Skeletal muscle cell (primary cell): ENCODE data around the gene EXOC4.
"Not testable (repeated sequence)": the region's sequence is repeated elsewhere in the genome, so short reads cannot be mapped to it uniquely, and the experiment has no call there.

ENCODE experiments used
- DNase-seq: peaks from one replicate; pipeline ENCODE4 v3.0.0-alpha.2; 2010; ENCODE audit warnings: low read depth
- H3K4me3 ChIP-seq: 2 replicates; pipeline ENCODE4 v1.5.1; 2011; ENCODE audit warnings: low read depth, mild to moderate bottlenecking, control low read depth, low read length, moderate library complexity

The EXOC4 gene

GRCh38 chr7:133303931-133304330 is 51.1 kb downstream of the EXOC4 start:
- DNase-seq, result no peak
- no peak overlapping the region for H3K4me3 ChIP-seq

DNA sequence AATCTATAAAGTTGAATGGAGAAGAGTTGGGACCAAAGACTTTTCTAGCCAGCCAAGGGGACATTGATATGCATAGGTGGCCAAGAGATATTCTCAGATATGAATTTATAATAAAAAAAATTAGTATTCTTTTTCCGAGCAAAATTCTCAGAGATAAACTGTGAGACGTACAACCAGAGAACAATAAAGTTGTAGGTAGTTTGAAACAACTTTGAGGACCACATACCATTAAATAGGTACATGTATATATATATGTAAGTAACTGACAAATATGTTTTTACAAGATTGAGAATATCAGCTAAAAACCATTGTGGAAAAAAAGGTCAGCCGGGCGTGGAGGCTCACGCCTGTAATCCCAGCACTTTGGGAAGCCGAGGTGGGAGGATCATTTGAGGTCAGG is 56.5 kb downstream of the EXOC4 start:
- DNase-seq, result no peak
- H3K4me3 ChIP-seq, result no peak overlapping the region

DNA sequence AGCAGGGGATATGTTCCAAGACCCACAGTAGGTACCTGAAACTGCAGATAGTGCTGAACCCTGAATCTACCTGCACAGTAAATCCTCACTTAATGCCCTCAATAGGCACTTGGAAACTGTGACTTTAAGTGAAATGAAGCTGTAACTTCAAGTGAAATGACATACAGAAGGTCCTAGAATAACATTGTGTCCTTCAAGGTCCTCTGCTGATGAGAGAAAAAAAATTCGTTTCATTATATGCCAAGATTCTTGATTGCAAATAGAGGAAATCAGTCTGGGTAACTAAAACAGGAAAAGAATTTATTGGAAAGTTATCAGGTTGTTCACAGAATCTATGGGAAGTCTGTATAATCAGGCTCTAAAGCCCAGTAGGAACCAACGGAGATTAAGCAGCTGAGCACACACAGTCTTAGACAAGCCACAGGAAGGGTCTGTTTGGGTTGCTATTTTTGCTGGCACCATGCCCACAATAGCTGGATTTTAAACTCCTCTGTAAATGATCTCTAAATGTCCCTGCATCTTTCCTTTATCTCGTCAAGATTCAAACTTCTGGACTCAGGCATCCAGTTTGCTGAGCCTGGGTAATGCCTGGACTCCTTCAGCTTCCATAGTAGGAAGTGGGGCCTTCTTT is 57.5 kb downstream of the EXOC4 start:
- H3K4me3 ChIP-seq, result no peak overlapping the region
- DNase-seq, result peak; percentile 3

DNA sequence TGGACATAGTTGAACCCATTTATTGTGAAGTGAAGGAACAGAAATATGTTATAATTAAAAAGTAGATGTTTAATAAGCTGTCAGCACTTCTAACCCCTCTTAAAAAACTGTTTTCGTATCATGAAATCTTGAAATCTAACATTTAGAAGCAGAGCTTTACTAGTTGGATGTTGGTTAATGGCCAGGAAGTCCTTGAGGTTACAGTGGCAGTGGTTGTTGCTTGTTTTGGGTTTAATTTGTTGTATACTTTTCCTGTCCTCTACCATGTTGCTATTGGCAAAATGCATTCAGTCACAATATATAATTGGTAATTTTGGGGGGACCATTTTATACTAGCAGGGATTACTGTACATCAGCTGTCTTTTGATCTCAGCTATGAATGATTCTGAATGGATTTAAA is 60.7 kb downstream of the EXOC4 start:
- no peak for DNase-seq

DNA sequence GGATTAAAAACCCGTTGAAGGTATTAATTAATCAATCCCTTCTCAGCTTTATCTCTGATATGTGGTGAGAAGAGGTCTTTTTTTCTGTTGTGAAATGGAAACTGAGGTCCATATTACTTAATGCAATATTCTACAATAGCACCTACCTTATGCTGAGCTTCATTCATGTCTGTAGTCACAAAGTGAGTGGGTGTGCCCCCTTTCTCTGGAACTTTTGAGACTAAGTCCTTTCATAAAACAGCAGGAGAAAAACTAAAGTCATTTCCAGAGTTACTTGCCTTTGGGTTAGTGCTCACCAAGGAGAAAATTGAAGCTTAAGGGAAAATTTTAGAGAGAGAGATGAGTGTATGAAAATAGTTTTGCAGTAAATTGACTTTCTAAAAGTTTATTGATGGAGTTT is 61.2 kb downstream of the EXOC4 start:
- no peak for DNase-seq
- no peak overlapping the region for H3K4me3 ChIP-seq

More for the DNA sequence above, 60.7 kb downstream of the EXOC4 start:
- no peak overlapping the region for H3K4me3 ChIP-seq

GRCh38 chr7:133315332-133316040 is 62.6 kb downstream of the EXOC4 start:
- DNase-seq, result peak; percentile 16

GRCh38 chr7:133319842-133320241 is 67.0 kb downstream of the EXOC4 start:
- no peak for DNase-seq
- H3K4me3 ChIP-seq, result no peak overlapping the region

More at GRCh38 chr7:133315332-133316040, 62.6 kb downstream of the EXOC4 start:
- H3K4me3 ChIP-seq, result no peak overlapping the region

DNA sequence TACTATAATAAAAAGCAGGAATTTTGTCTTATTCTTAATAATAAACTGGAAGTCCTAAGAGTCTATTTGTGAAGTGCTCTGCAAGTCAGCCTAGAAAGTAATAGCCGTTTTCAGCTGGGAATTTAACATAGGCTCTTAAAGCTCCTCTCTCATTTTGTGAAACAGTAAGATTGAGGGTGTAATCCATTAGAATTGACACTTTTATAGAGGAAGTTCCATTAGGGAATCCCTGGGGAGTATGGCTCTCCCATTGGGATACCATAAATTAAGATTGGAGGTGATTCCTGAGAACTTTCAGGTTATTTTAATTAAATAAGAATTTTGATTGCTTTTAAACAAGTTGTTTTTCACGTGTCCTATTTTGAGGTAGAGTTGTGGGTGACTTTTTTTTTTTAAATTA is 68.0 kb downstream of the EXOC4 start:
- H3K4me3 ChIP-seq, result no peak overlapping the region
- no peak for DNase-seq

DNA sequence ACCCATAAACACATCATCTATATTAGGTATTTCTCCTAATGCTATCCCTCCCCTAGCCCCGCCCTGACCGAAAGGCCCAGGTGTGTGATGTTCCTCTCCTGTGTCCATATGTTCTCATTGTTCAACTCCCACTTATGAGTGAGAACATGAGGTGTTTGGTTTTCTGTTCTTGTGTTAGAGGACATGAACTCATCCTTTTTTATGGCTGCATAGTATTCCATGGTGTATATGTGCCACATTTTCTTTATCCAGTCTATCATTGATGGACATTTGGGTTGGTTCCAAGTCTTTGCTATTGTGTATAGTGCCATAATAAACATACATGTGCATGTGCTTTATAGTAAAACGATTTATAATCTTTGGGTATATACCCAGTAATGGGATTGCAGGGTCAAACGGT is 68.5 kb downstream of the EXOC4 start:
- H3K4me3 ChIP-seq, DNase-seq: not testable (repeated sequence)

- not testable (repeated sequence) for H3K4me3 ChIP-seq, DNase-seq
Measured at GRCh38 chr7:133326745-133327144, 73.9 kb downstream of the EXOC4 start.

DNA sequence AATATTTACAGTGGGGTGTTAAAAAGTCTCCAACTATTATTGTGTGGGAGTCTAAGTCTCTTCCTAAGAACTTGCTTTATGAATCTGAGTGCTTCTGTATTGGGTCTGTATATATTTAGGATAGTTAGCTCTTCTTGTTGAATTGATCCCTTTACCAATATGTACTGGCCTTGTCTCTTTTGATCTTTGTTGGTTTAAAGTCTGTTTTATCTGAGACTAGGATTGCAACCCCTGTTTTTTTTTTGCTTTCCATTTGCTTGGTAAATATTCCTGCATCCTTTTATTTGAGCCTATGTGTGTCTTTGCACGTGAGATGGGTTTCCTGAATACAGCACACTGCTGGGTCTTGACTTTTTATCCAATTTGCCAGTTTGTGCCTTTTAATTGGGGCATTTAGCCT is 75.1 kb downstream of the EXOC4 start:
- not testable (repeated sequence) for H3K4me3 ChIP-seq, DNase-seq

GRCh38 chr7:133330085-133330484 is 77.2 kb downstream of the EXOC4 start:
- DNase-seq, result no peak
- no peak overlapping the region for H3K4me3 ChIP-seq

DNA sequence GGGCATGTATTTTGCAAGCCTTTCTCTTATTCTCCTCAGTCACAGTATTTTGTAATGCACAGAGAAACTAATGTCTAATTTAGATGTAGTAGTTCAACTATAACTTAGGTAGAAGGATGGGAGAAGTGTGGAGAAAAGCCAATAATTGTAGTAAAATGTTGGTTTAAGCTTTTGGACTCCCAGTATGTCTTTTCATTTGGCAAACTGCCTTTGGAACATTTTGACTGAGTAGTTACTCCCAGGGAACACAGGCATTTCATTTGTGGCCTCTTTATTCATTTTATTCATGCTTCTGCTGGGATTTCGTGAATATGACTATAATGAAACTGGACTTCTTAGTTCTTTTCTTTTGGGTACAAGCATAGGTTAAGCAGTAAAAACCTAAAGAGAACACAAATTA is 79.0 kb downstream of the EXOC4 start:
- DNase-seq, result no peak
- H3K4me3 ChIP-seq, result no peak overlapping the region

- no peak for DNase-seq
- H3K4me3 ChIP-seq, result no peak overlapping the region
Measured at GRCh38 chr7:133339772-133340171, 86.9 kb downstream of the EXOC4 start.

- H3K4me3 ChIP-seq, result no peak overlapping the region
- no peak for DNase-seq
Measured at GRCh38 chr7:133344275-133344674, 91.4 kb downstream of the EXOC4 start.

DNA sequence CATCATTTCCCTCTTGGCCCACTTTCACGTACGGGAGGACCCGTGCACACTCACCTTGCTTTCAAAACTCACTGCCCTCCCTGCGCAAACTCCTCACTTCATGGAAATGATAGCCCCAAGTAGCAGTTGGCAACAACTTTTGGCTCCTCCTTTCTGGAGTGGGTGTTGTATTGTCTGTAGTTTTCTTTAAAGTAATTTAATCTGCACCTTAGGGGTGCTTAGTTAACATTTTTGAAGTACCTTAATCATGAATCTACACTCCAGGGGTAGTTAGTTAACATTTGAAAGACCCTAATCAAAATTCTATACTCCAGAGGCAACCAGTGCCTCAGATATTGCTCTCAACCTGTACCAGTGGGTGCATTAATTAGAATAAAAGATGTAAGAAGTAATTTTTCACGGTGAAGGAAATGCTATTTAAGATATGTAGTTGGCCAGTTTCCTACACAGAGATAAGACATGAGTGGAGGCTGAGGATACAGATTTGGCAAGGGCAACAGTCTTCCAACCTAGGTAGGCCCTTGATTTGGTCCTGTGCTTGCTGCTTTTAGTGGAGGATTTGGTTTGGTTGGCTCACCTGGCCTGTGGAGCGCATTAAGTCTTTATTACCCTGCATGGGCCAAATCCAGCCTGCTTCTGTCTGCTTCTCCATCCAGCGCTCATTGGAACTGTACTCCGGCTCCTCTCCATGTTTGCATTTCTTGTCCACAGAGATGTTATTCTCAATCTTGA is 93.0 kb downstream of the EXOC4 start:
- H3K4me3 ChIP-seq, result no peak overlapping the region
- DNase-seq, result no peak

GRCh38 chr7:133348250-133348649 is 95.4 kb downstream of the EXOC4 start:
- no peak for DNase-seq
- no peak overlapping the region for H3K4me3 ChIP-seq

DNA sequence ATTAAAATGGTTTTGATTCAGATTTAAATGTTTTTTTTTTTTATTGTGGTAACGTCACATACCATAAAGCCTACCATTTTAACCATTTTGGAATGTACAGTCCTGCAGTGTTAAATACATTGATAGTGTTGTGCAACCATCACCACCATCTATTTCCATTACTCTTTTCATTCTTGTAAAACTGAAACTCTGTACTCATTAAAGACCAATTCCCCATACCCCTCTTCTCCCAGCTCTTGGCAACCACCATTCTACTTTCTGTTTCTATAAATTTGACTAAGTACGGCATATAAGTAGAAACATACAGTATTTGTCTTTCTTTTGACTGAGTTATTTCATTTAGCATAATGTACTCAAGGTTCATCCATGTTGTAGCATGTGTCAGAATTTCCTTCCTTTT is 96.2 kb downstream of the EXOC4 start:
- H3K4me3 ChIP-seq, result no peak overlapping the region
- no peak for DNase-seq

GRCh38 chr7:133352430-133352829 is 99.6 kb downstream of the EXOC4 start:
- no peak overlapping the region for H3K4me3 ChIP-seq
- DNase-seq, result no peak

DNA sequence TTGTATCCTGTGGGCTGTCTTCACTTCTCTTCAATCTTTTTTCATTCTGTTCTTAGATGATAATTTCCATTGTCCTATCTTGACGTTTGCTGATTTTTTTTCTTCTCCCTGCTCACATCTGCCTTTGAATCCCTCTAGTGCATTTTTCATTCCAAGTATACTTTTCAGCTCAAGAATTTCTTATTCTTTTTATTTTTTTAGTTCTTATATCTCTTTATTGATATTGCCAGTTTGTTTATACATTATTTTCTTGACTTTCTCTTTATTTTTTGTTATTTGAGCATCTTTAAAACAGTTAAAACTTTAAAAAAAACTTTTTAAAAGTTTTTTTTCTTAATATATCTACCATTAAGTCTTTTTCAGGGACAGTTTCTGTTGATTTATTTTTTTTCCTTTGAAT is 100.9 kb downstream of the EXOC4 start:
- H3K4me3 ChIP-seq, result no peak overlapping the region
- DNase-seq, result no peak
